Kidney tubule cell (primary cell): ENCODE results near the gene CR1L.
A peak's percentile ranks its signal among the peaks of the same experiment; 100 is the strongest.
"Not testable (repeated sequence)": the region's sequence is repeated elsewhere in the genome, so short reads cannot be mapped to it uniquely, and the experiment has no call there.

Experiments used
- DNase-seq: peaks from one replicate; pipeline ENCODE4 v3.0.0-alpha.2; 2018; ENCODE audit warnings: low spot score

Gene CR1L

DNA sequence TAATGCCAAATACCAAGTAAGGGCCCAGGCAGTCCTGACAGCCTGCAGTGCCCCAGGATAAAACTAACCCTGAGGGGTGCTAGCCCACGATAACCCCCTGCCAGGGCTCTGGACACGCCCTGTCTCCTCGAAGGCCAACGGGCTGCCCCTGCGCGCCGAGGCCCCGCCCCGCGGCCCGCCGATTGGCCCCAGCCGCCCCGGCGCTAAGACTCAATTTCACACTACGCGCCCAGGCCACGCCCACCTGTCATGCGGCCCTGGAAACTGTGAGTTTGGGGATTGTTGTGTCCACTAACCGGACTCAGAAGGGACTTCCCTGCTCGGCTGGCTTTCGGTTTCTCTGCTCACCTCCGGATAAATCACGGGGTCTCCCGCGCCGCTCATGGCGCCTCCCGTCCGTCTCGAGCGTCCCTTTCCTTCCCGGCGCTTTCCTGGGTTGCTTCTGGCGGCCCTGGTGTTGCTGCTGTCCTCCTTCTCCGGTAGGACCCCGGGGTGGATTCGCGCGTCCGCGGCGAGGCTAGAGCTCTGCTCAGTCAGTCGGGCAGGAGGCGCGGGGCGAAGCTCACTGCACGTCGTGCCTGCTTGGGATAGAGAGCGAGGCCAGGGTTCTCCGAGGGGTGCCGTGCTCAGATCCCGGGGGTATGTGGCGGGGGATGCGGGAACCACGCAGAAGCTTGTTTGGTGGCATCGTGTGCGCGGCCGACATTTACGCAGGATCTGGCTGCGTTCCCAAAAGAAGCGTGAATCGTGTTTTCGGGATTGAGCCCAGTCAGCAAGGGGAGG is at the start of gene CR1L:
Gene CR1L (plus strand): TSS at position 282 of the 783 bp plus-strand sequence. CDS start 101 bp downstream, at position 383.
- DNase-seq = peak; percentile 75

DNA sequence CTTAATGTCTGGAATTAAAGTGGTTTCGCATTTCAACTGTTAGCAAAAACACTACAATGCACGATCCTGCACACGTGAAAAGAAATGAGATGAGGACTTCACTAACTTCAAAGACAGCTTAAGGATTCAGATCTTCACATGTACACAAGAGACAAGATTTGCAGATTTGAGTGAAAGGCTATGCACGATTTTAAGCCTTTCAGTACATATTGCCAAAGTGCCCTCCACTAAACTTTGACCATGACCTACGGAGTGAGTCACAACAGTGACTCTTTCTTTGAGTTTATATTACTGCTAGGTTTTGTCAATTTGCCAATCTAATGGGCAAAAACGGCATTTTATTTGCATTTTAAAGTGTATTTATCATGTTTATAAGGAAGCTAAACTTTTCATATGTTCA is 41.2 kb upstream of the CR1L start:
- no peak for DNase-seq

DNA sequence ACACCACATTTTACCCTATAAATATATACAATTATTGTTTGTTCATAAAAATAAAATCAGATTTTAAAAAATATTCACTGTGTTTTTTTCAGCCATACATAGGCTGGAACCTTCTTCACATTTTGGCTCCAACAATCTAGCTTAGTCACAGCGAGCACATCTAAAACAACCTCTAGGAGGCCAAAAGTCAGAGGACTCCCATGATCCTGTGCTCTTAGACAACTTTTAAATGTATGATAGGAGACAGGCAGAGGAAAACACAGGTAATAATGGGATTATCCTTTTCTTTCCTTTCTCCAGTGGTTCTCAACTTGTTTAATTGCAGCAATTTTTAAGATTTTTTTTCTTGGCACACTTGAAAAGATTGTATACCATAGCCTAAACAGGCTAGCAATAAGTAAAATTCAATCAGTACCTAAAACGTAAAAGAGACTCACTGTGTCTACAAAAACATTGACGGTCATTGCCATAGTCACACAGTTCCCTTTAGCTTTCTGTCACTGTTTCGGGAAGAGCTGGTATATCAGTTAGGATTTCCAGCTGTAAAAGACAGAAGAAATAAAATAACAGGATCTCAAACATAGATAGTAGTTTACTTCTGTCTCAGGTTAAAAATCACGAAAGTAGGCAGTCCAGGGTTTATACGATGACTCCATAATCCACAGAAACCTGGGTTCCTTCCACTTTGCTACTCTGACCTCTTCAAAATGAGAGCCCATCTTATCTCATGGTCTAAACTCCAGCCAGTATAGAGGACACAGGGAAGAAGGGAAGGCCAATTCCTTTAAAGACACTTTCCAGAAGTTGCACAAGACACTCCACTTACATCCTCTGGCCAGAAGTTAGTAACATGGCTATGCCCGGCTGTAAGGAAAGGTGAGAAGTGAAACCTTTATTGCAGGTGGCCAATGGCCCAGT is 39.2 kb upstream of the CR1L start:
- DNase-seq = no peak

DNA sequence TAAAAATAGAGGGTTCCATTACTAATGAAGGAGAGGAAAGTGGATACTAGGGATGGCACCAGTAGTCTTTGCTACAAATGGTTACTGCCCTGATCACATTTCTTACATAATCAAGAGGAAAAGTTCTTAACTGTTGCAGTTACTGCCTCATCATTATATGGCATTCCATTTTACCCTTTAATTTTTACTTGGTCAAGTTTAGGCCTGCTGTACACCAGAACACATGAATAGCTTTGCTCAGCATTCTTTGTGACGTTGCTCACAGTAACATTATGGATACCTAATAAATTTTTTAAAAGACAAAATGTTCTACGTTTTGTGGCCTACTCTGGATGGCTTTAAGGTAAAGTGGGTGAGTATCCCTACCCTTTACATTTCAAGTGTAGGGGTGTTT is 38.6 kb upstream of the CR1L start:
- DNase-seq = no peak

DNA sequence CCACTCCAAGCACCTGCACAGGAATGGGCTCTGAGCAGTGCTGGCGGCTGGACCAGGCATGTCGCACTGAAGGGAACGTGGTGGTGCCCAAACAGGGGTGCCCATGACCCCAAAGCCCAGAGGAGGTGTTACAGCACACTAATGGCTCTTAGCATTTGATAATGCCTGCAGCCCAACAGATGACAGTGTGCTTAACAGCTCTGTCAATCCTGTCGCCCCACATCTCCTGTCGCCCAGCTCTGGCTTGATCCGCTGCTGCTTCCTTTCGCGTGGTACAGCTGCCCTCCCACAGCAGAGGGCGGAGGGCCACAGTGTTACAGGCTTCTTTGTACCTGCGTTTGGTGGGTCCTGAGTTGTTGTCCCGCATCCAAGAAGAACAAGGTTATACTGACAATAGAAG is 32.2 kb upstream of the CR1L start:
- DNase-seq = no peak

DNA sequence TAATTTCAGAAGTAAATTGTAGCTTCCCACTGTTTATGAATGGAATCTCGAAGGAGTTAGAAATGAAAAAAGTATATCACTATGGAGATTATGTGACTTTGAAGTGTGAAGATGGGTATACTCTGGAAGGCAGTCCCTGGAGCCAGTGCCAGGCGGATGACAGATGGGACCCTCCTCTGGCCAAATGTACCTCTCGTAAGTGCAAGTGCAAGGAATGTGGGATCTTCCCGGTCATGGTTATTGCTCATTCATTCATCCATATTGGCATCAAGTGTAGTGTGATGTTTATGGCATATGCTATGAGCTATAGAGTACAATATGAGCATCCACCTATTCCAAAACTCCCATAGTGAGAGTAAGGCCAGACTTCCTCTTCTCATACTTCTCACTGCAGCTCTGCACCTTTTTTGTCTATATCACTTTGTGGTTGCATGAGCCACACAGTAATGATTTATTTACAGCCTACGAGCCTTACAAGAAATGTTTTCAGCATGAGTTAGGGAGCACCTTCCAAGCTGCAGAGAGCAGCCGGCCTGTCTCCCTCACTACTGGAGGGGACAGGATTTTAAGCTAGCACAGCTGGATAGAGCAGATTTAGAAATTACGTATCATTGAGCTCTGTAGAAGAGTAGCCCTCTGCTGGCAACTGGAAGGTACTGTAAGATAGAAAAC is 24.9 kb upstream of the CR1L start:
- DNase-seq = peak; percentile 70

DNA sequence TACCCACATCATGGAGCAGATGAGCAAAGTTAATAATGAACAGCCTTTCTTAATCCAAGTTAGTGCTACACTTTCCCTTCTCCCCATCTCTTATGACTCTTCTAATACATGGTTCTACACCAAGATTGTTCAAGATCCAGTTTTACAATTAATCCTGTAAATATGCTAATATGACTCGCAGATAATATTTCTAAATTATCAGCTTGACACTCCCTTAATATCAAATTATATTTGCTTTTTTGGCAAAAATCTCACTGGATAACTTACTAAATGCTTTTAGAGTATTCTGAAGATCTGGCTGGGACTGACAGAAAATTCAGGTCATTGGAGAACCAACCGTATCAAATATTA is 24.4 kb upstream of the CR1L start:
- DNase-seq = no peak

DNA sequence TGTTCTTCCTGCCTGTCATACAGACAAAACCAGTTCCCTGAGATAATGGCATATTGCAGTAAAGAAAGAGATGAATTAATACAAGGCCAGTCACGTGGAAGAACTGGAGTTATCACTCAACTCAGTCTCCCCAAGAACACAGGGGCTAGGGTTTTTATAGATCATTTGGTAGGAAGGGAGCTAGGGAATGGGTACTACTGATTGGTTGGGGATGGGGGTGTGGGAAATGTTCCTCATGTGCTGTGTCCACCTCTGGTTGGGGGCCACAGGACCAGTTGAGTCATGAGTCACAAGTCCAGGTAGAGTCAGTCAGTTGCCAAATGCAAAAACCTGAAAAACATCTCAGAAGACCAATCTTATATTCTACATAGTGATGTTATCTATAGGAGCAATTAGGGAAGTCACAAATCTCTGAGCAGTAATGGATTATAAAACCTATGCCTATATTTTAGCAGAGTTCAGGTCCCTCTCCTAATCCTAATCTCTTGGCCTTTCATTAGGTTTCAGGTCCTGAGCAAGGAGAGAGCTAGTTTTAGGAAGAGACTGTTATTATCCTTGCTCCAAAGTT is 19.3 kb upstream of the CR1L start:
- DNase-seq = not testable (repeated sequence)

DNA sequence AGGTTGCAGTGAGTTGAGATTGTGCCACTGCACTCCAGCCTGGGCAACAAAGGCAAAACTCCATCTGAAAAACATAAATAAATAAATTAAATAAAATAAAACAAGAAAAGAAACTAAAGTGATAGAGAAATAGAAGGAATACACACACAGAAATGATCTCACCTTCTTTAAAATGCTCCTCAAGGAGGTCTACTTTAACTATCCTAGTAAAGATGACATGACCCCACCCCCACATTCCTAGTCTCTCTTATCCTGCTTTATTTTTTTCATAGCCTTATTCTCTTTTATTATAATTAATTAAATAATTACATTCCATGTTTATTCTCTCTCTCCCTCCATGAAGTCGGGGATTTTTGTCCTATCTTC is 18.0 kb upstream of the CR1L start:
- DNase-seq = no peak

DNA sequence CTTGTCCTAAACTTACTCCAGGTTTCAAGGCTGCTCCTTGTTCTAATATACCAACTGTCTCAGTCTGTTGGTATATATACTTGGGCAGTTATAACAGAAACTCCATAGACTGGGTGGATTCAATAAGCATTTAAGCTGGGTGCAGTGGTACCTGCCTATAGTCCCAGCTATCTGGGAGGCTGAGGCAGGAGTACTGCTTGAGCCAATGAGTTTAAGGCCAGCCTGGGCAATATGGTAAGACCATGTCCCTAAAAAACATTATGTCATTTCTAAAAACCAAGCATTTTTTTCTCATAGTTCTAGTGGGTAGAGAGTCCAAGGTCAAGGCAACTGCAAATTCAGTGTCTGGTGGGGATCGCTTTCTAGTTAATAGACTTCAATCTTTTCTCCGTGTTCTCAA is 17.4 kb upstream of the CR1L start:
- DNase-seq = no peak

DNA sequence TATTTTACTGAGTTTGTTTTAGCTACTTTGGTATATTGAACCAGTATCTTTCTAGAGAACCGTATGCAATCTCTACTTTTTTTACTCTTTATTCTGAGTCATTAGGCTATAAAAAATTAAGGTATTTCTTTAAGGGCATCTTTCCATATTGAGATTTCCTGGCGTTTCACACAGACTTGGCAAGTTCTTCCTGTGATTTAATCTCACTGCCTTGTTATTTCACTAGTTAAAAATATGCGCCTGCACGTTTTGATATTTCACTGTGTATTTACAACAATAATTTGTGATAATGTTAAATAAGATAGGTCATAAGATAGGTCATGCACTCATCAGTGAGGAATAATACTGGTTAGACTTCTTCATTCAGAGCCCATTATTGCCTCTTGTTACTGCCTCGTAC is 16.2 kb upstream of the CR1L start:
- no peak for DNase-seq

DNA sequence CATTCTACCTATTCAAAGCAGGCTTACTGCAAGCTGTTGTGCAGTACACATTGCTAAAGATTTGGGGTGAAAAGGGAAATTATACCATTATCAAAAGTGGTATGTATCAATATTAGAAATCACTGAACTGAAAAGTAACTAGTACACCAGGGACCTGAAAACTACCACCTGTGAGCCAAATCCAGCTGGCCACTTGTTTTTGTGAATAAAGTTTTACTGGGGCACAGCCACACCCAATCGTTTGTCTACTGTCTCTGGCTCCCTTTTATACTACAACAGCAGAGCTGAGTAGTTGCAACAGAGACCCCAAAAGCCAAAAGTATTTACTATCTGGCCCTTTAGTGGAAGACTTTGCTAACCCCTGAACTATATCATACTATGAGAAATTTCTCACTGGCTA is 13.8 kb upstream of the CR1L start:
- no peak for DNase-seq

DNA sequence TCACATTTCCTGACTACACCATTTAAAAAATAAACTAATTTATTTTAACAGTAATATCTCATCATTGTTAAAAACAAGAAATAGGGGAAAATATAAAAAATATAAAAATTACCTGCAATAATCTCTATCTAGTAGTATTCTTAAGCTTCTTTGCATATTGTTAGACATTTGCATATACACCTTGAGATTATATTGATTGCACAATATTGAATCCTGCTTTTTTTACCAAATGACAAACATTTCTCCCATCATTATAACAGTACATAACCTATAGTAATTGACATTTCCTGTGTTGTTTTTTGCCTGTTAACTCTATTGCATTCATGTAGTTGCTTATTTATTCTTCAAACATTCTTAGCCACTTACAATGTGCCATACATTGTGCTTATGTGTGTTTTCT is 11.7 kb upstream of the CR1L start:
- DNase-seq = no peak

DNA sequence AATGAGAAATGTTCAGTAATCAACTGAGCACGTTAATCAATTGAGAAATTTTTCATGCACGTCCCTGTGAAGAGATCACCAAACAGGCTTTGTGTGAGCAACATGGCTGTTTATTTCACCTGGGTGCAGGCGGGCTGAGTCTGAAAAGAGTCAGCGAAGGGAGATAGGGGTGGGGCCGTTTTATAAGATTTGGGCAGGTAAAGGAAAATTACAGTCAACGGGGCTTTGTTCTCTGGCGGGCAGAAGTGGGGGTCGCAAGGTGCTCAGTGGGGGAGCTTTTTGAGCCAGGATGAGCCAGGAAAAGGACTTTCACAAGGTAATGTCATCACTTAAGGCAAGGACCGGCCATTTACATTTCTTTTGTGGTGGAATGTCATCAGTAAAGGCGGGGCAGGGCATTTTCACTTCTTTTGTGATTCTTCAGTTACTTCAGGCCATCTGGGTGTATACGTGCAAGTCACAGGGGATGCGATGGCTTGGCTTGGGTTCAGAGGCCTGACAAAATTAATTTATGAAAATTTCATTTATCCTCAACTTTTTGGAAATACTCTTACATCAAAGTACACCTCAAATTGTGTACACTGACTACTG is 11.1 kb upstream of the CR1L start:
- DNase-seq = not testable (repeated sequence)

DNA sequence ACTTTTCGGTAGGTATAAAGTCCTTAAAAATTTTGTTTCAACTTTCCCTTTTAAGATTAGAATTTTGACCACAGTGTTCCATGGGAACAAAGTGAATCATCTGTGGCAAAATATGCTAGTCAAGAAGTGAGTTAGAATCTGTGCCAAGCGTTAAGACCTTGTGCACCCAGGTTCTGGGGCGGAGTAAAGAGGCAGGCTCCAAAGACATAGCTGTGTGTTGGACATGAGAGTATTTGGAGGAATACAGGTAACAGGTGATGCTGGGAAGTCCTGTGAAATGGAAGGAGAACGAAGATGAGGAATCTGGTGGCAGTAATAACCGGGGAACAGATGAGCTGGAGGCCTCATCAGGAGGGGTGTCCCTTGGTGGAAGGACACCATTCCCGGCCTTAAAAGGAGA is 10.6 kb upstream of the CR1L start:
- DNase-seq = not testable (repeated sequence)

DNA sequence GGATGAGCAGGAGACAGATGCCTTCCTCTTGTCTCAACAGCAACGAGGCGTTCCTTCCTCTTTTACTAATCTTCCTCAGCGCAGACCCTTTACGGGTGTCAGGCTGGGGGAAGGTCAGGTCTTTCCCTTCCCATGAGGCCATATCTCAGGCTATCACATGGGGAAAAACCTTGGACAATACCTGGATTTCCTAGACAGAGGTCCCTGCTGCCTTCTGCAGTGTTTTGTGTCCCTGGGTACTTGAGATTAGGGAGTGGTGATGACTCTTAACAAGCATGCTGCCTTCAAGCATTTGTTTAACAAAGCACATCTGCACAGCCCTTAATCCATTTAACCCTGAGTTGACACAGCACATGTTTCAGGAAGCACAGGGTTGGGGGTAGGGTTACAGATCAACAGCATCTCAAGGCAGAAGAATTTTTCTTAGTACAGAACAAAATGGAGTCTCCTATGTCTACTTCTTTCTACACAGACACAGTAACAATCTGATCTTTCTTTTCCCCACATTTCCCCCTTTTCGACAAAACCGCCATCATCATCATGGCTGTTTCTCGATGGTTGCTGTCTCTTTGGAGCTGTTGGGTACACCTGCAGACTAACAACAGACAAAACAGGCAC is 9.3 kb upstream of the CR1L start:
- not testable (repeated sequence) for DNase-seq

DNA sequence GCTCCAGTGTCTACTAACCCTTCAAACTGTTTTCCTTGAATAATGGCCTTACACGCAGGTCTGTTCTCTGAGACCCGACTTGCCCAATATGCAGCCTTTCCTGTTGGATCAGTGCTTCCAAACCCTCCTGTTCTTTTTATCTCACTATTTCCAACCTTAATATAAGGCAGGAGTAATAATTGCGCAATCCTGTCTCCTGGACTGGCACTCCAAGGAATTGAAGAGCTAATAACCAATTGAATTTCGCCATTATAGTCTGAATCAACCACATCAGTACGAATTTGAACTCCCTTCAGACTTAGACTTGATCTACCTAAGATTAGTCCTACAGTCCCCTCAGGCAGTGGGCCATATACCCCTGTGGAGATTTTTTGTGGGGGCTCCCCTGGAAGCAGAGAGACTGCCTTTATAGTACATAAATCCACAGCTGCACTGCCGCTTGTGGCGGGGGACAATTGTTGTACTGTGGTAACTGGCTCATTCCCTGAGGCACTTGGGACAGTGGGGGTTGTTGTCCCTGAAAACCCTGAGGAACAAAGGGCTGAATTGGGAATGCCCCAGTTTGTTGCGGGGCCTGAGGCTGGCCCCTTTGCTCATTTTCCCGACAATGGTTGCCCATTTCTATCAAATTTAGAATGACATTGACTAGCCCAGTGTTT is 6.3 kb upstream of the CR1L start:
- not testable (repeated sequence) for DNase-seq

DNA sequence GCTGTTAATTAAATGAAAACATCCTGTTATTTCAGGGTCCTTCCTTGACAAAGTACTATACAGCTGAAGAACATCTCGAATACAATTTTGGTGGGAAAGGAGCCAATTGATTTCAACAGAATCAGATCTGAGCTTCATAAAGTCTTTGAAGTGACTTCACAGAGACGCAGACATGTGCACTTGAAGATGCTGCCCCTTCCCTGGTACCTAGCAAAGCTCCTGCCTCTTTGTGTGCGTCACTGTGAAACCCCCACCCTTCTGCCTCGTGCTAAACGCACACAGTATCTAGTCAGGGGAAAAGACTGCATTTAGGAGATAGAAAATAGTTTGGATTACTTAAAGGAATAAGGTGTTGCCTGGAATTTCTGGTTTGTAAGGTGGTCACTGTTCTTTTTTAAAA is 5.6 kb upstream of the CR1L start:
- DNase-seq = not testable (repeated sequence)

DNA sequence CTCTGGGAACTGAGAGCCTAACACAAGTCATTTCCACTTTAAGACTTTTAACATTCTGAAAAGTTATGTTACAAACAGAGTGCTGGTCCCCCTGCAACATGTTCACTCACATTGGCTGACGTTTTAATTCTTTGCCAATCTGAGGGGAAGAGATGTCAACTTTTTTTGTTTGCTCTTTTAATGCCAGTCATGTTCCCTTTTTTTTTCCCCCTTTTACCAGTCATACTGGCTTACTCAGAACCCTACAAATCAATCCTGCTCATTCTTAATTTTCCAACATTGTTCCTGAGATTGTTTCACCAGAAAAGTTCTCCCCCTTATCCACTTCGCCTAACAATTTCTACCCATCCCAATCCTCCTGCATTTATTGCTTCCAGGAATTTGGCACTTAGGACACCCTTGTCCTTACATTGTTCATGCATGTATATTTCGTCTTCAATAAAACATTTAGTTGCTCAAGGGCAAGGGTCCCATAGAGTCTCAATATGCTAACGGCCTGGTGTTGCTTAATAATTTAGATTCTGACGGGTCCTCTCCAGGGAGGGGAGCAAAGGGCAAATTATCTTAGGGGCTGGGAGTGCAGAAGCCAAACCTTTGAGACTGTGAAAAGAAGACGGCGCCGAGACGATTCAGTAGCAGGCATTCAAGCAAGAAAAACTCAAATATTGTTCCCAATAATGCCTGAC is 624 bp upstream of the CR1L start:
- no peak for DNase-seq

DNA sequence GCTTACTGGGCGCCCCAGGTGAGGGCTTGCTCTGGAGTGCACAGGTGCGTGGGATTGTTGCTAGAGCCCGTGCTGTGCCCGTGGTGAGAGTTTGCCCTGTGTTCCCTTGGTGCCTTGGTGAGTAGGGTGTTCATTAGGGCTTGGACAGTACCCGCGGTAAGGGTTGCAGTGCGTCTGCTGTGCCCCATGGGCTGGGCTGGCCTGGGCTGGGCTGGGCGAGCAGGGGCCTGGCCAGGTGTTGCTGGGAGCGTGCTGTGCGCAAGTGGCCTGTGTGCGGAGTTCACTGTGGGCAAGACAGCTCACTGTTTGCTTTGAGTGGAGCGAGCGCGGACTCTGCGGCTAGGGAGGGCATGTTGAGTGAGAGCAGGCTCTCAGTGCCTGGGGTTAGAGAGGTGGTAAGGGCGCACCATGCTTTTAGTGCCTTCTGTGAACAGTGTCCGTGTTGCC is 725 bp downstream of the CR1L start:
- DNase-seq = no peak
